ENCODE measurements around the gene DNAH10.

DNA sequence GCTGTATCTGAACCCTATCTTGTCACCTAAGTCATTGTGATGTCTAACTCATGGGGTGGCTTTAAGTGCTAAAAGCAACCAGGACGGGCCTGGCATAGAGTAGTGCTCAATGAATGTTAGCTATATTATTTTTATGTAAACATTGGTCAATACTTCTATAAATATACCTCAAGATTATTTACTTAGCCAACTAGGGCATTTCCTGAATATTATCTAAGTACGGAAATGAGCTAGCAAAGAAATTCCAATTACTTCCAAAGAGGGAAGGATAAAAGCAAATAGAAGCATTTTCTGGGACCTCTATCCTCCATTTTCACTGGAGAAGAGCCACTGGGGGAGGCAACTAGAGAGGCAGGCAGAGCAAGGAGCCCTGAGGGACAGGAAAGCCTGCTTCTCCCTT lies 189.9 kb downstream of the DNAH10 start:
- TF ChIP-seq, protein P1, sequence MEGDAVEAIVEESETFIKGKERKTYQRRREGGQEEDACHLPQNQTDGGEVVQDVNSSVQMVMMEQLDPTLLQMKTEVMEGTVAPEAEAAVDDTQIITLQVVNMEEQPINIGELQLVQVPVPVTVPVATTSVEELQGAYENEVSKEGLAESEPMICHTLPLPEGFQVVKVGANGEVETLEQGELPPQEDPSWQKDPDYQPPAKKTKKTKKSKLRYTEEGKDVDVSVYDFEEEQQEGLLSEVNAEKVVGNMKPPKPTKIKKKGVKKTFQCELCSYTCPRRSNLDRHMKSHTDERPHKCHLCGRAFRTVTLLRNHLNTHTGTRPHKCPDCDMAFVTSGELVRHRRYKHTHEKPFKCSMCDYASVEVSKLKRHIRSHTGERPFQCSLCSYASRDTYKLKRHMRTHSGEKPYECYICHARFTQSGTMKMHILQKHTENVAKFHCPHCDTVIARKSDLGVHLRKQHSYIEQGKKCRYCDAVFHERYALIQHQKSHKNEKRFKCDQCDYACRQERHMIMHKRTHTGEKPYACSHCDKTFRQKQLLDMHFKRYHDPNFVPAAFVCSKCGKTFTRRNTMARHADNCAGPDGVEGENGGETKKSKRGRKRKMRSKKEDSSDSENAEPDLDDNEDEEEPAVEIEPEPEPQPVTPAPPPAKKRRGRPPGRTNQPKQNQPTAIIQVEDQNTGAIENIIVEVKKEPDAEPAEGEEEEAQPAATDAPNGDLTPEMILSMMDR (conservative IDR thresholded peaks at IDR 0.05), result no peak
- TF ChIP-seq EZH2 (IDR thresholded peaks at IDR 0.05; ENCODE audit: low read depth), result no peak
